Subcutaneous adipose tissue (tissue), 4 donors: Measurements from ENCODE around the gene MDP1. TPM values are rescaled to one million over a fixed set of nuclear protein-coding genes. Genes with fewer than 3 reads are reported as not detected.

Experiments
- CTCF ChIP-seq: fragments of 450-650 bp; IDR thresholded peaks from one replicate; pipeline ENCODE4 v1.5.1; 2016; ENCODE audit warnings: low read depth, mild to moderate bottlenecking, control low read depth, antibody characterized with exemption, moderate library complexity
- small RNA-seq: library from RNA; depleted of rRNA; stranded (forward); fragments of <200 nt; gene quantifications from one replicate; pipeline ENCODE3, GENCODE V24; 2016
- total RNA-seq, 4 donors: library from RNA; depleted of rRNA; stranded (reverse); fragments of >200 nt; gene quantifications; one replicate each; pipeline ENCODE4 v1.1.0, GENCODE V29; 2016

Gene MDP1
- total RNA-seq, 4 donors from 2014 or later: 14.3 to 30.3 (median 24.1) TPM

DNA sequence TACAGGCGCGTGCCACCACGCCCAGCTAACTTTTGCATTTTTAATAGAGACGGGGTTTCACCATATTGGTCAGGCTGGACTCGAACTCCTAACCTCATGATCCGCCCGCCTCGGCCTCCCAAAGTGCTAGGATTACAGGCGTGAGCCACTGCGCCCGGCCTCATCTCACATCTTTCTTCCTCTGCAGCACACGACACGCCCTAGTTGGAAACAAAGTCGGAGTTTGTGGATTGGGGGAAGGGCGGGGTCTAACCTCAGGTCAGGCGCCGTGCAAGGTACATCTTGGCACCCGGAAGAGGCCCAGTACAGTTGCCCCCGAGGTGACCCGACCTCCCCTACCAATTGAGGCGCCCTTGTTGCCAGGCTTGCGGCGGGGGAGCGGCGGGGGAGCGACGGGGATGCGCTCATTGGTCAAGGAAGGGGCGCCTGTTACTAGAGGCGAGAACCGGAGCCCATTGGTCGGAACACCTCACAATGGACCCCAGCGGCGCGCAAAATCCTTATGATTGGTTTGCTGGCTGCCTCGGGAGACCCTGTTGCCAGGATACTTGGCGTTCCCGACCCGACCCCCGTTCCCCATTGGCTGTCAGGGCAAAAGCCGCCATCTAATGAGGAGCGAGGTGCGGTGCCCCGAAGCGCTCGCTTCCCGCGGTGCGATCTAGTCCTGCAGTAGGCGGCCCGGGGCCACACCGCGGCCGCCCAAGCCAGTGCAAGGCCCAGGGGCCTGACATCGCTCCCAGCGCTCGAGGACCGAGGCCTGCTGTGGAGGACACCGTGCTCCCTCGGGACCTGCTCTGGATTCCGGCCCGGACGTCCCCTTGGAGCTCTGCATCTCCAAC lies 44.2 kb downstream of the MDP1 start, which contains the start of gene REC8:
REC8 (plus strand) TSS at position 659 of the 839 bp plus-strand sequence. CDS start 473 bp downstream, outside the sequence.
- no peak for TF ChIP-seq CTCF

- TF ChIP-seq CTCF: no peak
These were observed 48.3 kb downstream of the MDP1 start for GRCh38 chr14:24167469-24168114.

- no peak for TF ChIP-seq CTCF
These were observed 50.1 kb downstream of the MDP1 start for GRCh38 chr14:24165785-24166184.

GRCh38 chr14:24164518-24164991 lies 51.3 kb downstream of the MDP1 start:
- no peak for TF ChIP-seq CTCF

Small RNAs within 50 kb of the gene (small RNA-seq; reads per million reads assigned to genes)
- gene AL136295.4 (not detected), gene CHMP4A (not detected), gene IPO4 (not detected), gene IRF9 (not detected), gene MDP1 (not detected)

Other genes with a start within 250 kb of the MDP1 start
- 10 to 100 TPM; 13.9 to 26.4 (median 20.9) TPM for gene DHRS4L2, start 227.1 kb downstream of the MDP1 start, total RNA-seq
- under 1 TPM in 3 of 4 donors, not detected in 1; 0.17 to 0.33 (median 0.22) TPM for gene CARMIL3, start 164.1 kb downstream of the MDP1 start, total RNA-seq
- not detected for gene CPNE6, start 144.5 kb downstream of the MDP1 start, total RNA-seq
- 100 to 1,000 TPM in 1 of 4 donors, 10 to 100 TPM in 3; 24.0 to 125 (median 53.1) TPM for gene PCK2, start 121.8 kb downstream of the MDP1 start, total RNA-seq
- 10 to 100 TPM; 39.6 to 83.5 (median 53.2) TPM for gene DCAF11, start 101.3 kb downstream of the MDP1 start, total RNA-seq
- gene NRL, start 101.1 kb downstream of the MDP1 start, total RNA-seq: 1 to 10 TPM in 3 of 4 donors, not detected in 1; 1.0 to 3.0 (median 1.1) TPM
- gene FITM1, start 85.4 kb downstream of the MDP1 start, total RNA-seq: under 1 TPM in 1 of 4 donors, not detected in 3; 0.68 TPM
- 100 to 1,000 TPM in 2 of 4 donors, 10 to 100 TPM in 2; 89.6 to 110 (median 99.7) TPM for gene PSME1, start 79.9 kb downstream of the MDP1 start, total RNA-seq
- gene EMC9, start 74.5 kb downstream of the MDP1 start, total RNA-seq: 10 to 100 TPM in 2 of 4 donors, 1 to 10 TPM in 2; 6.7 to 16.3 (median 11.6) TPM
- 10 to 100 TPM; 34.5 to 42.8 (median 39.5) TPM for gene PSME2, start 69.5 kb downstream of the MDP1 start, total RNA-seq
- 10 to 100 TPM; 21.7 to 54.8 (median 27.4) TPM for gene RNF31, start 68.6 kb downstream of the MDP1 start, total RNA-seq
- 10 to 100 TPM; 31.6 to 83.1 (median 55.9) TPM for gene IRF9, start 54.8 kb downstream of the MDP1 start, total RNA-seq
- gene REC8, start 44.0 kb downstream of the MDP1 start, total RNA-seq: 10 to 100 TPM in 1 of 4 donors, 1 to 10 TPM in 3; 3.1 to 27.7 (median 5.5) TPM
- 10 to 100 TPM; 12.1 to 60.0 (median 17.3) TPM for gene IPO4, start 27.2 kb downstream of the MDP1 start, total RNA-seq
- 10 to 100 TPM; 36.7 to 46.6 (median 41.5) TPM for gene TM9SF1, start 20.6 kb downstream of the MDP1 start, total RNA-seq
- gene TSSK4, start 10.4 kb downstream of the MDP1 start, total RNA-seq: not detected
- 100 to 1,000 TPM in 2 of 4 donors, 10 to 100 TPM in 2; 54.1 to 114 (median 82.3) TPM for gene CHMP4A, start 2.6 kb downstream of the MDP1 start, total RNA-seq
- gene NEDD8, start 16.3 kb upstream of the MDP1 start, total RNA-seq: 100 to 1,000 TPM; 106 to 156 (median 122) TPM
- gene GMPR2, start 16.9 kb upstream of the MDP1 start, total RNA-seq: 10 to 100 TPM; 31.3 to 75.5 (median 54.3) TPM
- 10 to 100 TPM; 46.1 to 68.0 (median 58.3) TPM for gene TINF2, start 26.6 kb upstream of the MDP1 start, total RNA-seq
- gene TGM1, start 47.1 kb upstream of the MDP1 start, total RNA-seq: 1 to 10 TPM in 1 of 4 donors, under 1 TPM in 2, not detected in 1; 0.49 to 1.3 (median 0.85) TPM
- gene RABGGTA, start 55.5 kb upstream of the MDP1 start, total RNA-seq: 10 to 100 TPM; 11.9 to 34.9 (median 22.6) TPM
- 10 to 100 TPM; 22.7 to 33.0 (median 28.6) TPM for gene DHRS1, start 83.7 kb upstream of the MDP1 start, total RNA-seq
- gene NOP9, start 83.8 kb upstream of the MDP1 start, total RNA-seq: 10 to 100 TPM; 14.3 to 19.4 (median 15.1) TPM
- gene CIDEB, start 91.9 kb upstream of the MDP1 start, total RNA-seq: 10 to 100 TPM in 2 of 4 donors, 1 to 10 TPM in 2; 5.2 to 14.3 (median 10.3) TPM
- 10 to 100 TPM in 1 of 4 donors, 1 to 10 TPM in 3; 2.0 to 11.9 (median 6.4) TPM for gene LTB4R2, start 94.1 kb upstream of the MDP1 start, total RNA-seq
- gene LTB4R, start 95.4 kb upstream of the MDP1 start, total RNA-seq: 10 to 100 TPM in 1 of 4 donors, 1 to 10 TPM in 3; 4.2 to 10.9 (median 7.5) TPM
- 100 to 1,000 TPM in 1 of 4 donors, 10 to 100 TPM in 3; 16.5 to 103 (median 28.8) TPM for gene ADCY4, start 119.0 kb upstream of the MDP1 start, total RNA-seq
- 10 to 100 TPM; 10.3 to 14.3 (median 12.3) TPM for gene RIPK3, start 123.9 kb upstream of the MDP1 start, total RNA-seq
- gene NFATC4, start 152.1 kb upstream of the MDP1 start, total RNA-seq: 10 to 100 TPM; 20.9 to 33.5 (median 26.1) TPM
- 10 to 100 TPM in 1 of 4 donors, 1 to 10 TPM in 3; 4.7 to 14.5 (median 7.8) TPM for gene NYNRIN, start 182.9 kb upstream of the MDP1 start, total RNA-seq
- gene CBLN3, start 213.6 kb upstream of the MDP1 start, total RNA-seq: 1 to 10 TPM; 2.7 to 6.4 (median 4.0) TPM
- gene KHNYN, start 213.9 kb upstream of the MDP1 start, total RNA-seq: 10 to 100 TPM; 29.5 to 81.8 (median 57.2) TPM
- 10 to 100 TPM; 24.5 to 39.7 (median 27.6) TPM for gene SDR39U1, start 226.7 kb upstream of the MDP1 start, total RNA-seq